Upper lobe of left lung (tissue), 6 donors: ENCODE data around the gene DKK3. TPM values are rescaled to one million over a fixed set of nuclear protein-coding genes. Genes with fewer than 3 reads are reported as not detected.

Source experiments
- ATAC-seq, 2 donors: fragments of 200-7000 bp; cut with Tn5 transposase; one replicate each; pipeline ENCODE4 v1.9.1; 2022; ENCODE audit warnings: mild to moderate bottlenecking in 2 of 2, moderate library complexity in 2 of 2; ENCODE audit not compliant: low FRiP score in 2 of 2
- DNase-seq, 2 donors: peaks; one replicate each; pipeline ENCODE4 v3.0.0-alpha.2; 2019 to 2020
- H3K27ac ChIP-seq, 4 donors: fragments of 200-600 bp; sonication (generic); one replicate each; pipeline ENCODE4 v1.5.1; 2016 to 2019
- H3K27me3 ChIP-seq, 4 donors: fragments of 200-600 bp; sonication (generic); one replicate each; pipeline ENCODE4 v1.5.1; 2017 to 2019
- H3K36me3 ChIP-seq, 4 donors: fragments of 200-600 bp; sonication (generic); one replicate each; pipeline ENCODE4 v1.5.1; 2016 to 2019
- H3K4me1 ChIP-seq, 4 donors: fragments of 200-600 bp; sonication (generic); one replicate each; pipeline ENCODE4 v1.5.1; 2018 to 2019
- H3K4me3 ChIP-seq, 4 donors: fragments of 200-600 bp; sonication (generic); one replicate each; pipeline ENCODE4 v1.5.1; 2017 to 2019; ENCODE audit warnings: mild to moderate bottlenecking in 2 of 4, moderate library complexity in 1 of 4
- H3K9me3 ChIP-seq, 4 donors: fragments of 200-600 bp; sonication (generic); one replicate each; pipeline ENCODE4 v1.5.1; 2018 to 2019
- EP300 ChIP-seq, 4 donors: sonication (generic); formaldehyde crosslinking; IDR thresholded peaks; one replicate each; pipeline ENCODE4 v1.5.1; 2017; ENCODE audit warnings: antibody characterized with exemption in 4 of 4, control low read depth in 2 of 4
- POLR2A ChIP-seq, 4 donors: fragments of 450-650 bp; IDR thresholded peaks; one replicate each; pipeline ENCODE4 v1.5.1; 2016 to 2017; ENCODE audit warnings: antibody characterized with exemption in 4 of 4, mild to moderate bottlenecking in 2 of 4
- POLR2AphosphoS5 ChIP-seq, 2 donors: sonication (generic); formaldehyde crosslinking; IDR thresholded peaks; one replicate each; pipeline ENCODE4 v1.5.1; 2017; ENCODE audit warnings: antibody characterized with exemption in 2 of 2
- WGBS, 2 donors: methylation state at CpG; one replicate each; pipeline ENCODE4 v1.1.5; 2017 to 2018; 5-methylcytosine and 5-hydroxymethylcytosine counted together
- total RNA-seq, 6 donors: library from RNA; depleted of rRNA in 4 of 6; stranded (reverse); fragments of >200 nt in 4 of 6; gene quantifications; one replicate each; pipeline versions ENCODE4 v1.1.0 to v1.2.1, GENCODE V29; 2016 to 2021
- TF ChIP-seq, protein P1 (sequence below), 6 experiments: fragments of 450-650 bp in 4 of 6; fragments of 200-600 bp in 2 of 6; sonication (generic) in 2 of 6; IDR thresholded peaks; one replicate each; pipeline ENCODE4 v1.5.1; 2016 to 2019; ENCODE audit warnings: antibody characterized with exemption in 6 of 6
- donor health status: DM: no; HTN: no; CAD: no; lungs with moderate emphysema.
- donor health status: DM: no; HTN: yes; CAD: no; lungs with severe emphysema.

Gene DKK3
- total RNA-seq, 6 donors from 2014 or later = 50.3 to 162 (median 137) TPM

DNA sequence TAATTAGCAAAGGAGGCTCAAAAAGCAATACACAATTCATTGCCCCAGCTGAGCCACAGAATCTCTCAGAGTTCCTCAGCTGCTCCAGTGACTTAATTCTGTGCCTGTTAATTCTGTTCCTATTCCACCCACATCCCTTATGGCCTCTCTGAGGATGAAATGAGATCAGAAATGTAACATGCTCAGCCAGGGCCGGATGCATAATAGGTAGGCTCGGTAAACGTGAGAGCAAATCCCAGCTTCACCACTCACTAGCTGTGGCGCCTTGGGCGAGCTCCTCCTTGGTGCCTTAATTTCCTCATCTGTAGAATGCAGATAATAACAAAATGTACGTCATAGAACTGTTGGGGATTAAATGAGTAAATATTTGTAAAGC is 42.8 kb upstream of the DKK3 start:
- ATAC-seq (no peak), DNase-seq (no peak)
- Histone ChIP-seq H3K4me3 (no peak overlapping the region), H3K27me3 (no peaks in the 10 kb centered on the region), H3K27ac (no peak overlapping the region), H3K9me3 (no peaks in the 10 kb centered on the region), H3K4me1 (peaks cover 5 to 16% (median 10%) of the 10 kb centered on the region in 4 donors), H3K36me3 (no peaks in the 10 kb centered on the region)
- 78 to 81% methylated on average over 6 of the region's 6 CpGs for WGBS, 2 donors
- no peak for TF ChIP-seq POLR2A (IDR thresholded peaks at IDR 0.05)
- TF ChIP-seq, protein P1, sequence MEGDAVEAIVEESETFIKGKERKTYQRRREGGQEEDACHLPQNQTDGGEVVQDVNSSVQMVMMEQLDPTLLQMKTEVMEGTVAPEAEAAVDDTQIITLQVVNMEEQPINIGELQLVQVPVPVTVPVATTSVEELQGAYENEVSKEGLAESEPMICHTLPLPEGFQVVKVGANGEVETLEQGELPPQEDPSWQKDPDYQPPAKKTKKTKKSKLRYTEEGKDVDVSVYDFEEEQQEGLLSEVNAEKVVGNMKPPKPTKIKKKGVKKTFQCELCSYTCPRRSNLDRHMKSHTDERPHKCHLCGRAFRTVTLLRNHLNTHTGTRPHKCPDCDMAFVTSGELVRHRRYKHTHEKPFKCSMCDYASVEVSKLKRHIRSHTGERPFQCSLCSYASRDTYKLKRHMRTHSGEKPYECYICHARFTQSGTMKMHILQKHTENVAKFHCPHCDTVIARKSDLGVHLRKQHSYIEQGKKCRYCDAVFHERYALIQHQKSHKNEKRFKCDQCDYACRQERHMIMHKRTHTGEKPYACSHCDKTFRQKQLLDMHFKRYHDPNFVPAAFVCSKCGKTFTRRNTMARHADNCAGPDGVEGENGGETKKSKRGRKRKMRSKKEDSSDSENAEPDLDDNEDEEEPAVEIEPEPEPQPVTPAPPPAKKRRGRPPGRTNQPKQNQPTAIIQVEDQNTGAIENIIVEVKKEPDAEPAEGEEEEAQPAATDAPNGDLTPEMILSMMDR (IDR thresholded peaks at IDR 0.05) = no peak
- no peak for TF ChIP-seq POLR2AphosphoS5 (IDR thresholded peaks at IDR 0.05)
- TF ChIP-seq EP300 (IDR thresholded peaks at IDR 0.05) = no peak

DNA sequence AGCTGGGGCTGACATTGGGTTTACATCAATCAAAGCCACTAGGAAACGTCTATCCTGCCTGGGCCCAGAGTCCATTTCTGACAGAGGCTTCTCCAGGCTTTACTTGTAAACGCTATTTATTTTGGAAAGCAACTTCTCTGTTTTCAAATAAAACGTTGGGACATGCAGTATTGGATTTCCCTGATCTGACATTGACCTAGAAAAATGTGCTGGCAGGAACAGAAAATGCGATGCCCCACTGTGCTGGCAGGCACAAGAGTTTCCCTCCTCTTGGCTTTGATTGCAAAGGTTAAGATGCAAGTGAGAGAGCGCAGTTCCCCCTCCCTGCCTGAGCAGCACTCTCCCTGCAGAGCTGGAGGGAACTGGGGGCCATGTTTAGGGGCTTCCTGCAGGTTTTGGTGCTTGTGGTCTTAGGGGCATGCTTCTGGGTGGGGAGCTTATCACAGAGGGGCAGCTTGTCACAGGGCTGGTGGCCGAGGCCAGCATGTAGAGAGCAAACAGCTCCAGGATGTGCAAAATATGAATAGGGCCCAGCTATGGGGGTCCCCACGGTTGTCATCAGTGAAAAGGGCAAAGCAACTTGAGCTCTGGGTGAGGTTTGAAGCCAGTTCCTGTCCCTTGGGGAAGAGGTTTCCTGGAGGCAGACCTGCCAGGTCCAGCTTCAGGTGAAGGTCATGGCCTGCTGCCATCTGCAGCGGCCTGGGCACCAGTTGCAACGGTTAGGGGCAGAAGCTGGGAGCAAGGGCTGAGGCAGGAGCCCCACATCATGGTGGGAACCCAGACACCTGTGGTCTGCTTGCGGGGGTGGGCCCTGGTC is 42.3 kb upstream of the DKK3 start:
- Histone ChIP-seq H3K36me3 (no peaks in the 10 kb centered on the region), H3K4me1 (peaks cover 5 to 16% (median 10%) of the 10 kb centered on the region in 4 donors), H3K9me3 (no peaks in the 10 kb centered on the region), H3K27ac (no peak overlapping the region), H3K4me3 (no peak overlapping the region), H3K27me3 (no peaks in the 10 kb centered on the region)
- no peak for ATAC-seq
- no peak for DNase-seq
- WGBS, 2 donors = 62 to 66% methylated on average over 7 to 10 of the region's 10 CpGs
- TF ChIP-seq POLR2AphosphoS5 (IDR thresholded peaks at IDR 0.05) (no peak), EP300 (IDR thresholded peaks at IDR 0.05) (no peak), POLR2A (IDR thresholded peaks at IDR 0.05) (no peak)
- TF ChIP-seq, protein P1 (IDR thresholded peaks at IDR 0.05) = no peak

DNA sequence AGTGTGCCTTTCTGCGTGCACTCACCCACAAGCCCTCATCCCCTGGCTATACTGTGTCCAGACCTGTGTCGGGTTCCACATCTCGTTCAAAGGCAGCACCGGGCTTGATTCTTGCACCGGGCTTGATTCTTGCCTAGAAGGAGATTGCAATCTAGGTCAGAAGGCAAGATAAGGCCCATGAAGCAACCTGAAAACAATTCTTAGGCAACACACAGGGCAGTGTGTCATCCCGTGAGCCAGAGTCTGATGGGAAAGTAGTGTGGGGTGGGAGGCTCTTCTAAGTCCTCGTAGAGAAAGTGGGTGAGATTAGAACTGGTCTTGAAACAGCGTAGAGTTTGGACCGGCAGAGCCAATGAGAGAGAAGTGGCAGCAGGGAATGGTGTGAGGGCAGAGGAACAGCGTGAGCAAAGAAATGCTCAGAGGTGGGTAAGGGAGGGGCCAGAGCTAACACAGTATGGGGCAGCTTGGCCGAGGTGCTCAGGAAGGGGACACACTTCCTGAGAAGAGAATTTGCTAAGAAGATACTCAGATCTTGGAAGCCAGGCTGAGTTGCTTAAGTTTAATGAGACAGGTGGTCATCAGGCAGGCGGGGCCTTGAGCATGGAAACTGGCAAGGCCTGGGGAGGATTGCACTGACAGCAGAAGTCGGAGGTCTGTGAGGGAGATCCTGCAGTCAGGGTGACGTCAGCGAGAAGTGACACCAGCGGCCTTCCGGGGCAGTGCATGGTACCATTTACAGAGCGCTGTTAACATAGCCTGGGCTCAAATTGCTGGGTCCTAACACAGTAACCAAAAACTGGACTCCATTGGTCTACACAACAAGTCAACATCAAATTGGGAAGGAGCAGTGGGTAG is 40.7 kb upstream of the DKK3 start:
- H3K27ac ChIP-seq = no peak overlapping the region
- WGBS, 2 donors = 89 to 90% methylated on average over 18 of the region's 18 CpGs
- H3K9me3 ChIP-seq = no peaks in the 10 kb centered on the region
- H3K27me3 ChIP-seq = no peaks in the 10 kb centered on the region
- H3K36me3 ChIP-seq = no peaks in the 10 kb centered on the region
- TF ChIP-seq EP300 (IDR thresholded peaks at IDR 0.05) (no peak), POLR2AphosphoS5 (IDR thresholded peaks at IDR 0.05) (no peak), POLR2A (IDR thresholded peaks at IDR 0.05) (no peak)
- TF ChIP-seq, protein P1 (IDR thresholded peaks at IDR 0.05) = no peak
- H3K4me1 ChIP-seq = peaks cover 12 to 28% (median 16%) of the 10 kb centered on the region in 4 donors
- no peak for ATAC-seq
- H3K4me3 ChIP-seq = no peak overlapping the region
- no peak for DNase-seq

DNA sequence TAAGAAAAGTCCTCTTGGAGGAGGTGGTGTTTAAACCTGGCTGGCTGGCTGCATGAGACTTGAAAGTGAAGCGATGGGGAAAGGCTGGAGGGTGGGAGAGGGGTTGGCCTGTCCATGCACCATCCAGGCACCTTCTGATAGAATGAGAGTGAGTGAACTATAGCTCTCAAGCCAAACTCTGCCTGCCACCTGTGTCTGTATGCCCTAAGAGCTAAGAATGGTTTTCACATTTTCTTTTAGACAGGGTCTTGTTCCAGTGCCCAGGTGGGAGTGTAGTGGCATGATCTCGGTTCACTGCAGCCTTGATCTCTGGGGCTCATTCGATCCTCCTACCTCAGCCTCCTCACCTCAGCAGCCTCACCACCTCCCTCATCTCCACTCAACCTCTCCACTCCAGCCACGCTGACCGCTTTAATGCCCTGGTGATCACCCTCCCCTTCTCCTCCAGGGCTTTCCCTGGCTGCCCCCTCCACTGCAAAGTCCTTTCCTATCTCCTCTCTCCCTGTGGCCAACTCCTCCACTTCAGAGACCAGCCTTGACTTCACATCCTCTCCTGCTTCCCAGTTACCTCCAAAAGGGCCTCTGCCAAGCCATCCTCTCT is 38.3 kb upstream of the DKK3 start:
- Histone ChIP-seq H3K9me3 (no peaks in the 10 kb centered on the region), H3K27me3 (no peaks in the 10 kb centered on the region), H3K36me3 (no peaks in the 10 kb centered on the region), H3K4me1 (peaks cover 12 to 29% (median 22%) of the 10 kb centered on the region in 4 donors), H3K27ac (peak overlapping the region in 1 of 4 donors; percentile 21), H3K4me3 (no peak overlapping the region)
- 56 to 77% methylated on average over 5 of the region's 5 CpGs for WGBS, 2 donors
- ATAC-seq (no peak), DNase-seq (no peak)
- no peak for TF ChIP-seq EP300 (IDR thresholded peaks at IDR 0.05)
- TF ChIP-seq POLR2AphosphoS5 (IDR thresholded peaks at IDR 0.05) = no peak
- TF ChIP-seq POLR2A (IDR thresholded peaks at IDR 0.05) = no peak
- TF ChIP-seq, protein P1 (IDR thresholded peaks at IDR 0.05) = no peak
